NCI-H524 (cell line): ENCODE data around the gene NDNF.

Source experiments
- DNase-seq, 2 experiments: peaks; one replicate each; lab custom pipeline; 2025; lab: John Stamatoyannopoulos, UW

NDNF gene

DNA sequence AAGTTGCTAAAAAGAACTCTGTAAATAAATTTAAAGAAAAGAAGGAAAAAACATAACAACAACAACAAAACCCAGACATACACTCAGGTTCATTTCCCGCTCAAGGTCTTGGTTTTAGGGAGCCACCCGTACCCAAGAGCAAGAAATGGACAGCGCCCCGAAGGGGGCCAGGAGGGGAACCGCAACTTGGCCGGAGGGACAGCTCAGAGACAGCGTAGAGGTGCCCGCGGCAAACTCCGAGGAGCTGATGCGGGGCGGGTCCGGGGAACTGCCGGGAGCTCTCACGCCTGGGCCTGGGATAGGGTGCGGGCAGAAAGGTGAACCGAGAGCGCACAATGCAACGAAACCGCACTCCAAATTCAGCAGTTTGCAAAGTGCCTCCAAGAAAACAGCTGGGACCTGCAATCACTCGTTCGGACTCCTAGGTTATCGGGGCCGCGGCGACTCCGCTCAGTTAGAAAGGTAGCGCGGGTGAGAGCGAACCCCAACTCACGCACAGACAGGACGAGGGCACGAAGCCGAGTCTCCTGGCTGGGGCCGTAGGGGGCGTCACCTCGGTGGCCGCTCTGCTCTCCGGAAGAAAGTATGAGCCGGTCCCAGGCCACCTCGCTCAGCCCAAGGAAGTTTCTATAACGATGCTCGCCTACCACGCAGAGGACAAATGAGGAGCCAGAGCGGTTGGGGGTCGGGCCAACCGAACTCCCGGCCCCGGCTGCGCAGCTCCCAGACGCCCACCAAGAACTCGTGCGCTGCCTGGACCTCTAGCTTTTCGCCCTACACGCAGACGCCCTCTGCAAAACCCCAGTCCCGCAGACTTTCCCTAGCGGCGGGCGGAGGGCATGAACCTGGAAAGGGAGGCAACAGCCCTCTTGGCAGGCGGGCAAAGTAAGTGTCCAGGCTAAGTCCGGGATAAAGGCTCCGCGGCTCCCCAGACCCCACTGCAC, 1.4 kb downstream of the NDNF start:
- DNase-seq = peak in 1 of 2 experiments; percentile 33

GRCh38 chr4:121070274-121070673, 2.1 kb downstream of the NDNF start:
- no peak for DNase-seq

DNA sequence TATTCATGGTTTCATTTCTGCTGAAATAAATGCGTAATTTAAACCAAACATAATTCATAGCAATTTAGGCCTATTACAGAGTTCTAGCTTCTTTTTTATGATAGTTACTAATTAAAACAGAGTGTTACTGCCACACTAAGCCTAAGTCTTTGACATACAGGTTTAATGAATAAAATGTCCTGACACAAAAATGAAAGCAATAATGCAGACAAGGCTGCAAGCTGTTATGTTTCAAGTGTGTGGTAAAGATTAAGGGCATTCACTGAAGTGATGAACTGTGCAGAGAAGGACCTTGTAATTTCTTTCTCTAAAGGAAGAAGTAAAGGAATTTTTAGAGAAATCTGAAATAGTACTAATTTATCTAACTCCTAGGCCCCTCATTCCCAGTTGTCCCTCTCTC, 2.9 kb downstream of the NDNF start:
- no peak for DNase-seq

DNA sequence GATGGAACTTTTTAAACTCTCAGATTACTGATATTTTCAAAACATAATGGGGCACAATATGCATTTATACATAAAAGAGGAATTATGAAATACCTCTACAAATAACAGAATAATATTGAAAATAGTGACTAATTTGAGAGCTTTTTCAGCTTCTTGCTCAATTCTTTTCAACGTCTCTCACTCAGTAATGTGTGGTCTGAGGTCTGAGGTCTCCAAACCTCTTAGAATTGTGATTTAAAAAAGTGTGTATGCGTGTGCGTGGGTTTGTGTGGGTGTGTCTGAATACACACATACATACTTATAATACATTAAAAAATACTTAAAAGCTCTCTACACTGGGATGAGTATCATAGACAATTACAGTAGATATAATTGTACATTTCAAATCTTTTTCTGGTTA, 7.9 kb downstream of the NDNF start:
- DNase-seq = no peak

DNA sequence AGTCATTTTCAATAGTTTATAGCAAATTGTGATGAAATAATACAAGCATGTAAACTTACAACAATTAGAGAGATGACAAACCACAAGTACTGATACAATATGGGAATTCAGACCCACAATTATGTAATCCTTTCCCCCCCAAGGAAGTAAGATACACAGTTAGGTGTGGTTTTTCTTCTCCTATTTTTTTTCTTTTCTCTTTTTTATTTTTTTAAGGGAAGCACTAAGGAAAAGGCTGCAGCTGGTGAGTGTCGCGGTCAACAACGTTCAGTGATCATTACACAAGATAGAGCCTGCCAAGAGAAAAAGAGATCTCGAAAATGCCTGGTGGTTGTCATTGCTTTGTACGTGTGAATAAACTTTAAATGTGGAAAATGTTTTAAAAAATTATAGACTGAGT, 9.8 kb downstream of the NDNF start:
- no peak for DNase-seq

- DNase-seq = no peak
These were observed 10.5 kb downstream of the NDNF start for GRCh38 chr4:121061861-121062260.

- DNase-seq = no peak
These were observed 11.1 kb downstream of the NDNF start for GRCh38 chr4:121061215-121061614.

GRCh38 chr4:121057466-121057922, 14.8 kb downstream of the NDNF start:
- peak; percentile 19 to 59 for DNase-seq

DNA sequence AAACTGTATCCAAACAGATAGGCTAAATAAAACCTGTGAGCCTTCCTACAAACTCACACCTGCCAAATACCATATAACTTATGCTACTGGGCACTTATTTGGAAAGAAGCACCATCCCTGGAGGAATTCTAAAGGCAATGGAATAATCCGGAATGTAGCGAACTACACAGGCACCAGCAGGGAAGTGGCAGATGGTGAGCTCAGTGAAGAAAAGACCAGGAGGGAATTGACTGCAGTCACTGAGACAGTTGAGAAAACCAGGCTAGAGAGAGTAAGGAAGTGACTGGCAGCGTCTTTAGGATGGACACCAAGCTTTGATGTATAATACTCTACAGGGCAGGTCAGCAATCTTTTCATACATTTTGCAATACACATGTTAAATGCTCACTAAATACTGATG, 16.3 kb downstream of the NDNF start:
- peak; percentile 8 to 65 for DNase-seq

GRCh38 chr4:121054373-121054772, 18.0 kb downstream of the NDNF start:
- DNase-seq = no peak

DNA sequence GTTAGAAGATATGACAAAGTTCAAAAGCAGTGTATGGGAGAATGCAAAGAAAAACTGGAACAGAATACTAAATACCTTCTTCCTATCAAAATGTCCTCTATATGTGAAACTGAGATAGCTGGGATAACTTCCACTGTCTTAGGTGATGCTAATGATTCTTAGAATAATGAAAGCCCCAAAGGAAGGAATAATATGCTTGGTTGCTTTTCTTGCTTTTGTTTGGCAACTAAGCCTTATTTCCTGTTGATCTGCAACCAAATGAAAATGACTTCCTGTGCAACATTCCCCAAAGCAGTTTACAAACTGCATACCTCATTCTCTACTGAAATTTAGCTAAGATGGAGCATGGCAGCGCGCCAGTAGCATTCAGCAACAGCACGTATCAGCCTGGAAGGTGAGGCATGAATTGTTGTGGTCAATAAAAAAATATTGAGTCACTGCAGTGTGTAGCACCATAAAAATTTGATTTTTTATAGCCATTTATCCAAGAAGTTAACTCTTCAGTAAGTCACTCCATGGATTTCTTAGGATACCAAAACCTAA, 18.7 kb downstream of the NDNF start:
- no peak for DNase-seq

- no peak for DNase-seq
These were observed 22.0 kb downstream of the NDNF start for GRCh38 chr4:121050300-121050699.

DNA sequence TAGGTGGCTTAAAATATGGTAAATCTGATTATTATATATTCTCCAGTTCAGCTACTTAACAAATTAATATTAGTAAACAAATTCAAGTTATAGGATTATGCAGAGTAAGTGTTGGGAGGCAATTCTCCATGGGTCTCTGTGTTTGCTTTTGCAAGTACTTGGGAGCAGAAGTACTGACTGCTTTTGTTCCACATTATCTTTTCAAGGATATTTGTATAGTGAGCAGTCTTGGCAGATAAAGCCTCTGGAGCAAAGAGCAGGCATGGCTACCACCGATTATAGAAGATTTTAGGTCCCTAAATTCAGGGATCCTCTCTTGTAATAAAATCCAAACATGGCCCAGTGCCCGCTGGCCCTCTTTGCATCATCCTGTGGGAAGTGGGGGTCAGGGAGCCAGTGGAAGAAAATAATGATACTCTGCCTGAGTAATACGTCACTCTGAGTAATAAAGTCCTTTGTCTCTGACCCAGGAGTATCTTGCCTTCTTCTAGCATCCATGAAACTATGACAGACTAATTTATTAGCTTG, 23.2 kb downstream of the NDNF start:
- DNase-seq = no peak

- DNase-seq = no peak
These were observed 24.2 kb downstream of the NDNF start for GRCh38 chr4:121048165-121048564.

GRCh38 chr4:121041307-121042090, 30.8 kb downstream of the NDNF start:
- DNase-seq = no peak

- no peak for DNase-seq
These were observed 38.3 kb downstream of the NDNF start for GRCh38 chr4:121034017-121034416.

DNA sequence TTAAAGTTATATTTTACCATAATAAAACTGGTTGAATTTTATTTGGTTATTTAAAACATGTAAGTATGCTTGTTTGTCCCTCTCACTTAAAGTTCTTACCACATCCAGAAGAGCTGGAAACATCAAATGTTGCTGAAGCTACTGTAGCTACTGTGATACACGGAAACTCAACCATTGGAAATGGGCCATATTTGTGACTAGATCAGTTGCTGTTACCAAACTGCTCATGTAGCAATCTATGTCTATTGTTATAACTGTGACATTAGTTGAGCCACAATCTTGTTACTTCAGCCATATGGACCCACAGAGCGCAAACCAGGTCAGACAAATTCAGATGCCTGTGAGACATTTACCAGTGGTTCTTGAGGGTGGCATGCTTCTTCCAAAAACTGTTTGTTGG, 41.6 kb downstream of the NDNF start:
- no peak for DNase-seq

DNA sequence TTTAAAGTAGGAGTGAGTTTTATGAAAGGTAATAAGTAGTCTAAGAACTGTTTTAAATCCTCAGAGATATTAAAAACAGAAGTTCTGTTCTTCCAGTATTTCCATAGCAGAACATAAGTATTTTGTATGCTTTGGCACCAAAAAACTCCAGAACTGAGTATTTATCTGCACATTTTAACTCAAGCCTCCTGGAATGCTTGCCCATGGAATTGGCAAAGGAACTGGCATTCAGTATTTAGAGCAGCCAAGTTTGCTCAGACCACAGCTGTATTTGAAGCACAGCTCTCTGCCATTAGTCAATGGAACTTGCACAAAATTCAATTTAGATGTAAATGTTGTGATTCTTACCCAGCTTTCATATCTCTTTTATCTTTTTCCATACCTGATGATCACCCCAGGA, 42.2 kb downstream of the NDNF start:
- DNase-seq = no peak

- no peak for DNase-seq
These were observed 46.3 kb downstream of the NDNF start for GRCh38 chr4:121026034-121026433.

DNA sequence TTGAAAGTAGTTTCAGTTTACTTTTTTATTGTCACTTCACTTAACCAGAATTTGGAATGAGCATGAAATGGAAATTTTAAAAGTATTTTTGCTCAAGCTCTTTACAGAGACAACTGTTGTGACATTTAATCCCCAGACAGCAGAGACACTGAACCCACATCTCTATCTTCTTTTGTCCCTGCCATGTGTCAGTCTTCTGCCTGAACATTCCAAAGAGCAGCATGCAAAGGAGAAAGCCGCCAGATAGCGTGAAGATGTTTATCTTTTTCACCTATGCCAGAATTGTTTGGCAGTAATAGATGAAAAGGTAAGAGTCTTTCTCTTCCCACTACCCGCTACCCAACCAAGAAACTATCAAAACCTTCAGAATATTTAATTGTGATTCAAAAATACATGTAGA, 46.8 kb downstream of the NDNF start:
- DNase-seq = no peak

DNA sequence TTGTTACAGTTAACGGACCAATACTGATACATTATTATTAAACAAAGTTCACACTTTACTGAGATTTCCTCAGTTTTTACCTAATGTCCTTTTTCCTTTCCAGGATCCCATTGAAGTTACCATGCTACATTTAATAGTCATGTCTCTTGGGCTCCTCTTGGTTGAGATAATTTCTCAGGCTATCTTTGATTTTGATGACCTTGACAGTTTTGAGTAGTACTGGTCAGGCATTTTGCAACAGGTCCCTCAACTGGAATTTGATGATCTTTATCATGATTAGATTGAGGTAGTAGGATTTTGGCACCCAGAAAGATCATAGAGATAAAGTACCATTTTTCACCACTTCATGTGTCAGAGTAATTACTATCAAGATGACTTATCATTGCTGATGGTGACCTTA, 53.8 kb downstream of the NDNF start:
- DNase-seq = no peak

GRCh38 chr4:121016611-121017010, 55.7 kb downstream of the NDNF start:
- DNase-seq = no peak

DNA sequence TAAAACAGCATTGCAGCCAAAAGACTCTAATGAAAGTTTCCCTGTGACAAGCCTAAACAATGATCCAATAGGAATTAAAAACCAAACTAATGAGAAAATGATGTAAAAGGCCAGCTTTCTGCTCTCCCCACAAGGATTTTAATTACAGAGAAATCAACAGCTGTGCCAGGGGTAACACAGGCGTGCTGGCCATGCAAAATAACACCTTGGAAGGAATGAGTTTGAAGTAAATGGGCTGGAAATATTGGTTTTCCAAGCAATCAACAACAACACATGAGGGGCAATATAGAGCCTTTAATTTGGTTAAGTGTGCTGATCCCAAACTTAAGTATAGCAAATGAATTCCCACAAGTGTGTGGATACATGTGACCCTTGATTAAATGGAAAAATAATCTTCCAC, 56.9 kb downstream of the NDNF start:
- DNase-seq = no peak
